HEK293 (cell line): ENCODE results near the gene BLM.

Experiments
- BCL11A ChIP-seq: fragments of 450-650 bp; formaldehyde crosslinking; IDR thresholded peaks from 2 replicates; pipeline ENCODE4 v1.5.1; 2016; ENCODE audit warnings: low read depth, missing biosample characterization, missing genetic modification characterization
- FEZF1 ChIP-seq: fragments of 450-650 bp; formaldehyde crosslinking; IDR thresholded peaks from 2 replicates; pipeline ENCODE4 v1.5.1; 2016; ENCODE audit warnings: missing biosample characterization, missing genetic modification characterization
- GFI1B ChIP-seq: fragments of 450-650 bp; formaldehyde crosslinking; IDR thresholded peaks from 2 replicates; pipeline ENCODE4 v1.5.1; 2016; ENCODE audit warnings: missing biosample characterization, missing genetic modification characterization
- GLIS1 ChIP-seq: fragments of 450-650 bp; formaldehyde crosslinking; IDR thresholded peaks from 2 replicates; pipeline ENCODE4 v1.5.1; 2016; ENCODE audit warnings: missing biosample characterization, missing genetic modification characterization
- HOXA7 ChIP-seq: sonication (generic); formaldehyde crosslinking; IDR thresholded peaks from 2 replicates; pipeline ENCODE4 v1.8.1; 2022; ENCODE audit warnings: missing genetic modification reagents, borderline replicate concordance
- HOXC10 ChIP-seq: sonication (generic); formaldehyde crosslinking; IDR thresholded peaks from 2 replicates; pipeline ENCODE4 v1.8.1; 2023; ENCODE audit warnings: mild to moderate bottlenecking, missing genetic modification reagents
- HOXD13 ChIP-seq: sonication (generic); formaldehyde crosslinking; IDR thresholded peaks from 2 replicates; pipeline ENCODE4 v1.8.0; 2022; ENCODE audit warnings: missing genetic modification reagents, borderline replicate concordance
- IKZF3 ChIP-seq: fragments of 450-650 bp; IDR thresholded peaks from 2 replicates; pipeline ENCODE4 v1.5.0; 2018; ENCODE audit warnings: missing biosample characterization, mild to moderate bottlenecking, missing genetic modification characterization, moderate library complexity
- KLF9 ChIP-seq: fragments of 450-650 bp; formaldehyde crosslinking; IDR thresholded peaks from 2 replicates; pipeline ENCODE4 v1.5.1; 2016; ENCODE audit warnings: missing biosample characterization, missing genetic modification characterization, low read depth
- REPIN1 ChIP-seq: fragments of 450-650 bp; formaldehyde crosslinking; IDR thresholded peaks from 2 replicates; pipeline ENCODE4 v1.5.1; 2017; ENCODE audit warnings: missing biosample characterization, missing genetic modification characterization, low read depth
- TRIM28 ChIP-seq: IDR thresholded peaks from 2 replicates; pipeline ENCODE4 v1.6.1; 2011; ENCODE audit warnings: low read length, control low read depth, borderline replicate concordance
- YY1 ChIP-seq: fragments of 450-650 bp; formaldehyde crosslinking; IDR thresholded peaks from 2 replicates; pipeline ENCODE4 v1.5.1; 2018; ENCODE audit warnings: missing biosample characterization, missing genetic modification characterization
- ZBTB1 ChIP-seq: fragments of 450-650 bp; formaldehyde crosslinking; IDR thresholded peaks from 2 replicates; pipeline ENCODE4 v1.5.1; 2016; ENCODE audit warnings: missing biosample characterization, missing genetic modification characterization
- ZBTB48 ChIP-seq: fragments of 450-650 bp; formaldehyde crosslinking; IDR thresholded peaks from 2 replicates; pipeline ENCODE4 v1.5.1; 2016; ENCODE audit warnings: missing biosample characterization, missing genetic modification characterization
- ZFP37 ChIP-seq: fragments of 450-650 bp; formaldehyde crosslinking; IDR thresholded peaks from 2 replicates; pipeline ENCODE4 v1.5.1; 2016; ENCODE audit warnings: missing biosample characterization, missing genetic modification characterization
- ZIC2 ChIP-seq: fragments of 450-650 bp; formaldehyde crosslinking; IDR thresholded peaks from 2 replicates; pipeline ENCODE4 v1.5.1; 2016; ENCODE audit warnings: missing biosample characterization, missing genetic modification characterization
- ZNF10 ChIP-seq: fragments of 450-650 bp; formaldehyde crosslinking; IDR thresholded peaks from 2 replicates; pipeline ENCODE4 v1.5.1; 2017; ENCODE audit warnings: missing biosample characterization, missing genetic modification characterization
- ZNF121 ChIP-seq: fragments of 450-650 bp; formaldehyde crosslinking; IDR thresholded peaks from 2 replicates; pipeline ENCODE4 v1.5.1; 2016; ENCODE audit warnings: missing biosample characterization, missing genetic modification characterization
- ZNF19 ChIP-seq: fragments of 450-650 bp; formaldehyde crosslinking; IDR thresholded peaks from 2 replicates; pipeline ENCODE4; 2016; ENCODE audit warnings: missing biosample characterization, missing genetic modification characterization, low read depth
- ZNF211 ChIP-seq: fragments of 450-650 bp; formaldehyde crosslinking; IDR thresholded peaks from 2 replicates; pipeline ENCODE4 v1.5.1; 2016; ENCODE audit warnings: low read depth, missing biosample characterization, missing genetic modification characterization
- ZNF214 ChIP-seq: fragments of 450-650 bp; formaldehyde crosslinking; IDR thresholded peaks from 2 replicates; pipeline ENCODE4 v1.5.1; 2017; ENCODE audit warnings: missing biosample characterization, mild to moderate bottlenecking, missing genetic modification characterization, borderline replicate concordance
- ZNF280C ChIP-seq: fragments of 450-650 bp; formaldehyde crosslinking; IDR thresholded peaks from 2 replicates; pipeline ENCODE4 v1.5.1; 2016; ENCODE audit warnings: missing biosample characterization, missing genetic modification characterization
- ZNF292 ChIP-seq: fragments of 450-650 bp; formaldehyde crosslinking; IDR thresholded peaks from 2 replicates; pipeline ENCODE4 v1.5.1; 2016; ENCODE audit warnings: low read depth, missing biosample characterization, missing genetic modification characterization, borderline replicate concordance
- ZNF48 ChIP-seq: fragments of 450-650 bp; formaldehyde crosslinking; IDR thresholded peaks from 2 replicates; pipeline ENCODE4 v1.5.1; 2016; ENCODE audit warnings: missing biosample characterization, missing genetic modification characterization
- ZNF488 ChIP-seq: fragments of 450-650 bp; formaldehyde crosslinking; IDR thresholded peaks from 2 replicates; pipeline ENCODE4 v1.5.1; 2016; ENCODE audit warnings: missing biosample characterization, missing genetic modification characterization
- ZNF510 ChIP-seq: fragments of 450-650 bp; formaldehyde crosslinking; IDR thresholded peaks from 2 replicates; pipeline ENCODE4 v1.5.1; 2018; ENCODE audit warnings: mild to moderate bottlenecking, missing genetic modification characterization, missing biosample characterization; ENCODE audit not compliant: insufficient replicate concordance
- ZNF549 ChIP-seq: fragments of 450-650 bp; IDR thresholded peaks from 2 replicates; pipeline ENCODE4 v1.5.1; 2018; ENCODE audit warnings: missing biosample characterization, missing genetic modification characterization, mild to moderate bottlenecking, inconsistent platforms, moderate library complexity
- ZNF560 ChIP-seq: fragments of 450-650 bp; formaldehyde crosslinking; IDR thresholded peaks from 2 replicates; pipeline ENCODE4 v1.5.1; 2017; ENCODE audit warnings: missing biosample characterization, missing genetic modification characterization, borderline replicate concordance
- ZNF596 ChIP-seq: fragments of 450-650 bp; IDR thresholded peaks from 2 replicates; pipeline ENCODE4 v1.5.0; 2018; ENCODE audit warnings: missing biosample characterization, mild to moderate bottlenecking, missing genetic modification characterization, moderate library complexity
- ZNF600 ChIP-seq: fragments of 450-650 bp; formaldehyde crosslinking; IDR thresholded peaks from 2 replicates; pipeline ENCODE4 v1.5.1; 2016; ENCODE audit warnings: missing biosample characterization, missing genetic modification characterization
- ZNF654 ChIP-seq: fragments of 450-650 bp; formaldehyde crosslinking; IDR thresholded peaks from 2 replicates; pipeline ENCODE4 v1.5.1; 2016; ENCODE audit warnings: low read depth, missing biosample characterization, missing genetic modification characterization
- ZNF664 ChIP-seq: fragments of 450-650 bp; formaldehyde crosslinking; IDR thresholded peaks from 2 replicates; pipeline ENCODE4 v1.5.1; 2016; ENCODE audit warnings: missing biosample characterization, missing genetic modification characterization
- ZNF76 ChIP-seq: fragments of 450-650 bp; formaldehyde crosslinking; IDR thresholded peaks from 2 replicates; pipeline ENCODE4; 2016; ENCODE audit warnings: low read depth, missing biosample characterization, missing genetic modification characterization, borderline replicate concordance
- ZNF830 ChIP-seq: fragments of 450-650 bp; IDR thresholded peaks from 2 replicates; pipeline ENCODE4 v1.5.0; 2018; ENCODE audit warnings: missing biosample characterization, missing genetic modification characterization, low read depth, mild to moderate bottlenecking, moderate library complexity
- ZXDB ChIP-seq: fragments of 450-650 bp; formaldehyde crosslinking; IDR thresholded peaks from 2 replicates; pipeline ENCODE4 v1.5.1; 2016; ENCODE audit warnings: missing biosample characterization, missing genetic modification characterization
- TF ChIP-seq, protein P1 (sequence below): fragments of 450-650 bp; formaldehyde crosslinking; IDR thresholded peaks from 2 replicates; pipeline ENCODE4 v1.5.1; 2016; ENCODE audit warnings: missing biosample characterization, missing genetic modification characterization
- TF ChIP-seq, protein P2 (sequence below): fragments of 450-650 bp; formaldehyde crosslinking; IDR thresholded peaks from 2 replicates; pipeline ENCODE4 v1.5.1; 2016; ENCODE audit warnings: missing biosample characterization, missing genetic modification characterization

The BLM gene

GRCh38 chr15:90860942-90861675 lies 144.0 kb downstream of the BLM start (continued):
- TF ChIP-seq, protein P1, sequence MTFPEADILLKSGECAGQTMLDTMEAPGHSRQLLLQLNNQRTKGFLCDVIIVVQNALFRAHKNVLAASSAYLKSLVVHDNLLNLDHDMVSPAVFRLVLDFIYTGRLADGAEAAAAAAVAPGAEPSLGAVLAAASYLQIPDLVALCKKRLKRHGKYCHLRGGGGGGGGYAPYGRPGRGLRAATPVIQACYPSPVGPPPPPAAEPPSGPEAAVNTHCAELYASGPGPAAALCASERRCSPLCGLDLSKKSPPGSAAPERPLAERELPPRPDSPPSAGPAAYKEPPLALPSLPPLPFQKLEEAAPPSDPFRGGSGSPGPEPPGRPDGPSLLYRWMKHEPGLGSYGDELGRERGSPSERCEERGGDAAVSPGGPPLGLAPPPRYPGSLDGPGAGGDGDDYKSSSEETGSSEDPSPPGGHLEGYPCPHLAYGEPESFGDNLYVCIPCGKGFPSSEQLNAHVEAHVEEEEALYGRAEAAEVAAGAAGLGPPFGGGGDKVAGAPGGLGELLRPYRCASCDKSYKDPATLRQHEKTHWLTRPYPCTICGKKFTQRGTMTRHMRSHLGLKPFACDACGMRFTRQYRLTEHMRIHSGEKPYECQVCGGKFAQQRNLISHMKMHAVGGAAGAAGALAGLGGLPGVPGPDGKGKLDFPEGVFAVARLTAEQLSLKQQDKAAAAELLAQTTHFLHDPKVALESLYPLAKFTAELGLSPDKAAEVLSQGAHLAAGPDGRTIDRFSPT (tag by site-specific recombination) = no peak
- no peak for TF ChIP-seq GLIS1 (tag by site-specific recombination)
- TF ChIP-seq ZXDB = no peak
- peak; percentile 91 for TF ChIP-seq FEZF1 (tag by site-specific recombination)
- TF ChIP-seq ZNF19 = no peak
- no peak for TF ChIP-seq ZNF510 (tag by site-specific recombination)
- peak; percentile 90 for TF ChIP-seq ZNF600 (tag by site-specific recombination)
- TF ChIP-seq ZNF211 = no peak
- TF ChIP-seq, protein P2, sequence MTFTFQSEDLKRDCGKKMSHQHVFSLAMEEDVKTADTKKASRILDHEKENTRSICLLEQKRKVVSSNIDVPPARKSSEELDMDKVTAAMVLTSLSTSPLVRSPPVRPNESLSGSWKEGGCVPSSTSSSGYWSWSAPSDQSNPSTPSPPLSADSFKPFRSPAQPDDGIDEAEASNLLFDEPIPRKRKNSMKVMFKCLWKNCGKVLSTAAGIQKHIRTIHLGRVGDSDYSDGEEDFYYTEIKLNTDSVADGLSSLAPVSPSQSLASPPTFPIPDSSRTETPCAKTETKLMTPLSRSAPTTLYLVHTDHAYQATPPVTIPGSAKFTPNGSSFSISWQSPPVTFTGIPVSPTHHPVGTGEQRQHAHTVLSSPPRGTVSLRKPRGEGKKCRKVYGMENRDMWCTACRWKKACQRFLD (tag by site-specific recombination) = no peak
- TF ChIP-seq ZNF664 (tag by site-specific recombination) = no peak
- no peak for TF ChIP-seq ZNF280C (tag by site-specific recombination)
- no peak for TF ChIP-seq ZNF48 (tag by site-specific recombination)
- TF ChIP-seq ZNF10 (tag by site-specific recombination) = peak; percentile 54; the same call in 1 of the 2 replicates
- TF ChIP-seq REPIN1 = no peak
- no peak for TF ChIP-seq KLF9
- no peak for TF ChIP-seq ZNF549 (tag by site-specific recombination)
- TF ChIP-seq YY1 (tag by site-specific recombination) = no peak
- no peak for TF ChIP-seq ZNF121 (tag by site-specific recombination)
- TF ChIP-seq ZNF596 = no peak
- TF ChIP-seq HOXA7 = no peak
- no peak for TF ChIP-seq ZIC2 (tag by site-specific recombination)
- TF ChIP-seq ZNF76 = no peak
- TF ChIP-seq IKZF3 = no peak; the same call in 1 of the 2 replicates
- no peak for TF ChIP-seq GFI1B (tag by site-specific recombination)
- no peak for TF ChIP-seq TRIM28
- peak; percentile 81; the same call in 1 of the 2 replicates for TF ChIP-seq ZBTB1 (tag by site-specific recombination)
- TF ChIP-seq ZNF292 (tag by site-specific recombination) = no peak
- TF ChIP-seq ZNF214 = no peak
- TF ChIP-seq HOXD13 (CRISPR knock-in tag) = no peak; the same call in 1 of the 2 replicates
- TF ChIP-seq HOXC10 (CRISPR knock-in tag) = no peak
- TF ChIP-seq BCL11A = 0 out of 2 replicates have a peak, but pooled peaks have one; percentile 16
- no peak for TF ChIP-seq ZFP37 (tag by site-specific recombination)
- no peak for TF ChIP-seq ZNF830 (tag by site-specific recombination)
- no peak for TF ChIP-seq ZNF488 (tag by site-specific recombination)
- TF ChIP-seq ZNF654 (tag by site-specific recombination) = no peak
- no peak for TF ChIP-seq ZNF560 (tag by site-specific recombination)
- TF ChIP-seq ZBTB48 = no peak
